ENCODE measurements around the gene AGAP1.

Gene AGAP1

GRCh38 chr2:235520787-235521186, 26.9 kb downstream of the AGAP1 start:
- TF ChIP-seq TAF1 (IDR thresholded peaks at IDR 0.05; ENCODE audit: borderline replicate concordance, insufficient read depth, low read length) (no peak), SIN3A (IDR thresholded peaks at IDR 0.05; ENCODE audit: borderline replicate concordance, insufficient read depth, low read length) (no peak), POLR2AphosphoS5 (IDR thresholded peaks at IDR 0.05; ENCODE audit: low read depth, low read length) (no peak), FOXP2 (optimal IDR thresholded peaks at IDR 0.05; ENCODE audit: borderline replicate concordance, extremely low read depth, extremely low read length, insufficient read depth) (no peak)
- TF ChIP-seq, protein P1, sequence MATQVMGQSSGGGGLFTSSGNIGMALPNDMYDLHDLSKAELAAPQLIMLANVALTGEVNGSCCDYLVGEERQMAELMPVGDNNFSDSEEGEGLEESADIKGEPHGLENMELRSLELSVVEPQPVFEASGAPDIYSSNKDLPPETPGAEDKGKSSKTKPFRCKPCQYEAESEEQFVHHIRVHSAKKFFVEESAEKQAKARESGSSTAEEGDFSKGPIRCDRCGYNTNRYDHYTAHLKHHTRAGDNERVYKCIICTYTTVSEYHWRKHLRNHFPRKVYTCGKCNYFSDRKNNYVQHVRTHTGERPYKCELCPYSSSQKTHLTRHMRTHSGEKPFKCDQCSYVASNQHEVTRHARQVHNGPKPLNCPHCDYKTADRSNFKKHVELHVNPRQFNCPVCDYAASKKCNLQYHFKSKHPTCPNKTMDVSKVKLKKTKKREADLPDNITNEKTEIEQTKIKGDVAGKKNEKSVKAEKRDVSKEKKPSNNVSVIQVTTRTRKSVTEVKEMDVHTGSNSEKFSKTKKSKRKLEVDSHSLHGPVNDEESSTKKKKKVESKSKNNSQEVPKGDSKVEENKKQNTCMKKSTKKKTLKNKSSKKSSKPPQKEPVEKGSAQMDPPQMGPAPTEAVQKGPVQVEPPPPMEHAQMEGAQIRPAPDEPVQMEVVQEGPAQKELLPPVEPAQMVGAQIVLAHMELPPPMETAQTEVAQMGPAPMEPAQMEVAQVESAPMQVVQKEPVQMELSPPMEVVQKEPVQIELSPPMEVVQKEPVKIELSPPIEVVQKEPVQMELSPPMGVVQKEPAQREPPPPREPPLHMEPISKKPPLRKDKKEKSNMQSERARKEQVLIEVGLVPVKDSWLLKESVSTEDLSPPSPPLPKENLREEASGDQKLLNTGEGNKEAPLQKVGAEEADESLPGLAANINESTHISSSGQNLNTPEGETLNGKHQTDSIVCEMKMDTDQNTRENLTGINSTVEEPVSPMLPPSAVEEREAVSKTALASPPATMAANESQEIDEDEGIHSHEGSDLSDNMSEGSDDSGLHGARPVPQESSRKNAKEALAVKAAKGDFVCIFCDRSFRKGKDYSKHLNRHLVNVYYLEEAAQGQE (IDR thresholded peaks at IDR 0.05; ENCODE audit: insufficient read depth in 1 of 2, low read depth in 2 of 2, low read length in 2 of 2), result no peak

DNA sequence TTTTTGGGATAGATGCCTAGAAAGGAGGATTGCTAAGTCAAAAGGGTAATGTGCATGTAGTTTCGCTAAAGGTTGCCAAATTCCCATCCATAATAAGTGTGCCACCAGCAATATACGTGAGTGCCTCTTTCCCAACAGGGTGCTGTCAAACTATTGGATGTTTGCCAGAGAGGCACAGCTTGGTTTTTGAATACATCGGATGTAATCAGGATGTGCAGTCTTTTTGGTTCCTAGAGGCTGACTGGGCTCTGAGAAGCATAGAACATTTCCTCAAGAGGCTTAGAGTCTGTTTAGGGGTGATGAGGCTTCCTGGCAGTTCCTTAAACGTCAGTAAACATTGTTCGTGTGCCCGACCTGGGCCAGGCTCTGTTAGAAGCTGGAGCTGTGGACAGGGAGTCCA, 28.0 kb downstream of the AGAP1 start:
- TF ChIP-seq FOXP2 (optimal IDR thresholded peaks at IDR 0.05; ENCODE audit: borderline replicate concordance, extremely low read depth, extremely low read length, insufficient read depth) (no peak), TAF1 (IDR thresholded peaks at IDR 0.05; ENCODE audit: borderline replicate concordance, insufficient read depth, low read length) (no peak), POLR2AphosphoS5 (IDR thresholded peaks at IDR 0.05; ENCODE audit: low read depth, low read length) (no peak)
- TF ChIP-seq, protein P1 (IDR thresholded peaks at IDR 0.05; ENCODE audit: insufficient read depth in 1 of 2, low read depth in 2 of 2, low read length in 2 of 2), result no peak

GRCh38 chr2:235523021-235523420, 29.2 kb downstream of the AGAP1 start:
- TF ChIP-seq SIN3A (IDR thresholded peaks at IDR 0.05; ENCODE audit: borderline replicate concordance, insufficient read depth, low read length), result no peak
- TF ChIP-seq, protein P1 (IDR thresholded peaks at IDR 0.05; ENCODE audit: insufficient read depth in 1 of 2, low read depth in 2 of 2, low read length in 2 of 2), result no peak
- no peak for TF ChIP-seq POLR2AphosphoS5 (IDR thresholded peaks at IDR 0.05; ENCODE audit: low read depth, low read length)
- TF ChIP-seq TAF1 (IDR thresholded peaks at IDR 0.05; ENCODE audit: borderline replicate concordance, insufficient read depth, low read length), result no peak
- TF ChIP-seq FOXP2 (optimal IDR thresholded peaks at IDR 0.05; ENCODE audit: borderline replicate concordance, extremely low read depth, extremely low read length, insufficient read depth), result no peak

GRCh38 chr2:235523486-235524150, 29.8 kb downstream of the AGAP1 start:
- TF ChIP-seq SIN3A (IDR thresholded peaks at IDR 0.05; ENCODE audit: borderline replicate concordance, insufficient read depth, low read length) (no peak), FOXP2 (optimal IDR thresholded peaks at IDR 0.05; ENCODE audit: borderline replicate concordance, extremely low read depth, extremely low read length, insufficient read depth) (no peak), POLR2AphosphoS5 (IDR thresholded peaks at IDR 0.05; ENCODE audit: low read depth, low read length) (no peak), TAF1 (IDR thresholded peaks at IDR 0.05; ENCODE audit: borderline replicate concordance, insufficient read depth, low read length) (no peak)
- TF ChIP-seq, protein P1 (IDR thresholded peaks at IDR 0.05; ENCODE audit: insufficient read depth in 1 of 2, low read depth in 2 of 2, low read length in 2 of 2), result no peak
